ENCODE measurements around the gene BAIAP3.

The BAIAP3 gene

GRCh38 chr16:1334739-1335138, 1.3 kb downstream of the BAIAP3 start:
- DNase-seq (ENCODE audit: low spot score) = no peak

GRCh38 chr16:1335211-1335971, 1.9 kb downstream of the BAIAP3 start:
- no peak for DNase-seq (ENCODE audit: low spot score)

DNA sequence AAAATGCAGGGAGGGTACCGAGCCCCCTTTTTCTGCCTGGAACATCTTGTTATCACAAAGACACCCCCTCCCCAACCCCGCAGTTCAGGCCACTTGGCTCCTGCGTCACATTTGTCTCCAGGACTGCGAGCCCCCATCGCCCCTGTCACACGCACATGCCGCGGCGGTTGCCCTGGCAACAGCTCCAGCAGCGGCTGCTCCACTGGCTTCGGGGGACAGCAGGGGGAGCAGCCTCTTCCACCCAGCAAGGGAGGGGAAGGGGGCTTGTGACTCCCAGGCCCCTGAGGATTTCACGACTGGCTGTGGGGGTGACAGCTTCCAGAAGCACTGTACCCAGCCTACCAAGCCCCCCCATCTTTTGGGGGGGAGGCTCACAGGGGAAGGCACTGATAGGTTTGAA, 2.6 kb downstream of the BAIAP3 start:
- DNase-seq (ENCODE audit: low spot score) = no peak

GRCh38 chr16:1336619-1337018, 3.2 kb downstream of the BAIAP3 start:
- no peak for DNase-seq (ENCODE audit: low spot score)

DNA sequence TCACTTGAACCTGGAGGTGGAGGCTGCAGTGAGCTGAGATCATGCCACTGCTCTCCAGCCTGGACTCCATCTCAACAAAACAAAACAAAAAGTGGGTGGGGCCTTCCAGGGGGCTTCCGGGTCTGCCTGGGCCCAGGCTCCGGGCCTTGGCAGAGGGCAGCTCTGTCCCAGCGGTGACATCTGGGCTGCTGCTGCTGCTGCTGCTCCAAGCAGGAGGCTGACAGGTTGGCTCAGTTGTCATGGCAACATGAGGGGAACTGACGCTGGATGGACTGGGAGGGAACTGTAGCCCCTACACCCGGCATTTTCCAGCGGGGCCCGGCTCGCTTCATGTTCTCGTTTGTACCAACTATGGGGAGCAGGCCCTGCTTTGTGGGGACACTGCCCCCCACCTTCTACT, 4.0 kb downstream of the BAIAP3 start:
- no peak for DNase-seq (ENCODE audit: low spot score)

DNA sequence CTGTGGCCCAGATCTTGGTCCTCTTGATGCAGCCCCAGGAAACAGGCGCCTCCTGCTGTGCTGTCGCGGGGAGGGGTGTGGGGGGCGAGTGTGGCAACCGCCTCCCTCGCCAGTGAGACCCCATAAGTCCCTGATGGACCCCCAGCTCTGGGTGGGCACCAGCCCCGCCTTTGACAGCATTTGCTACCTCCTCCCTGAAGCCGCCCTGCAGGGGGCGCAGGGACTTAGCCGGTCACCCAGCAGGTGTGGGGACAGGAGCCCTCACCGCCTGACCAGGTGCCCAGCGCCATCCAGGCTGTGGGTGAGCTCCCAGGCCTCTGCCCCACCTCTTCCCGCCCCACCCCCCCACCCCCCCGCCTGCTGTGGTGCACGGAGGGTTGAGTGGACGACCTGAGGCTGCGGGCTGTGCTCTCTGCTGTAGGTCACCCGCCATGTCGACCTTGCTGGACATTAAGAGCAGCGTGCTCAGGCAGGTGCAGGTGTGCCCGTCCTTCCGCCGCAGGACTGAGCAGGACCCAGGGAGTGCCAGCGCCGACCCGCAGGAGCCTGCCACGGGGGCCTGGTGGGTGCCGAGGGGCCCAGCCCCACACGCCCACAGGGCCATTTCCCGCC, 4.8 kb downstream of the BAIAP3 start:
- no peak for DNase-seq (ENCODE audit: low spot score)

DNA sequence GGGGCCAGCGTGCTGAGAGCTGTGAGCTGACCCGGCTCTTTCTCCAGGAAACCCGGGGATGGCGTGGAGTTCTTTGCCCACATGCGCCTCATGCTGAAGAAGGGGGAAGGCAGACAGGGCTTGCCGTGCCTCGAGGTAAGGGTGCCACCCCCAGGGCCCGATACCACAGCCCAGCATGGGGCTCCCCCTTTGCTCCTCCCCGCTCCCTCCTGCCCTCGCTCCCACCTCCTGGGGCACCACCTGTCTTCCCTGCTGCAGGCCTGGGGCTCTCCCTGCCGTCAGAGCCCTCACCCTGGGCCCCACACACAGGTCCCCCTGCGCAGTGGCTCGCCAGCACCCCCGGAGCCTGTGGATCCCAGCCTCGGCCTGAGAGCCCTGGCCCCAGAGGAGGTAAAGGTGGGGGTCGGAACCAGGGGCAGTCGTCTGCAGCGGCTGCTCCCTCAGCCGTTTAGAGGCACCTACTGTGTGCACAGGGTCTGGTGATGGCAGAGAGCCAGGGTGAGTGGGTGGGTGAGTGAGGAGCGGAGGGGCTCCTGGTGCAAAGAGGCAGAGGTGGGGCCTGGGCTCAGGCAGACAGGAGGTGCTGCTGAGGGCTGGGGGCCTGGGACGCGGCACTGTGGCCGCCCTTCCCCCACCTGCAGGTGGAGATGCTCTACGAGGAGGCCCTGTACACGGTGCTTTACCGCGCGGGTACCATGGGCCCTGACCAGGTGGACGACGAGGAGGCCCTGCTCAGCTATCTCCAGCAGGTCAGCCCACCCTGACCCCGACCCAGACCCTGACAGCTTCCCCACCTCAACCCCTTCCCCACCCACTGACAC, 5.6 kb downstream of the BAIAP3 start:
- DNase-seq (ENCODE audit: low spot score) = no peak

- no peak for DNase-seq (ENCODE audit: low spot score)
These were observed 7.5 kb downstream of the BAIAP3 start for GRCh38 chr16:1340730-1341494.

GRCh38 chr16:1341495-1342420, 8.3 kb downstream of the BAIAP3 start:
- no peak for DNase-seq (ENCODE audit: low spot score)

DNA sequence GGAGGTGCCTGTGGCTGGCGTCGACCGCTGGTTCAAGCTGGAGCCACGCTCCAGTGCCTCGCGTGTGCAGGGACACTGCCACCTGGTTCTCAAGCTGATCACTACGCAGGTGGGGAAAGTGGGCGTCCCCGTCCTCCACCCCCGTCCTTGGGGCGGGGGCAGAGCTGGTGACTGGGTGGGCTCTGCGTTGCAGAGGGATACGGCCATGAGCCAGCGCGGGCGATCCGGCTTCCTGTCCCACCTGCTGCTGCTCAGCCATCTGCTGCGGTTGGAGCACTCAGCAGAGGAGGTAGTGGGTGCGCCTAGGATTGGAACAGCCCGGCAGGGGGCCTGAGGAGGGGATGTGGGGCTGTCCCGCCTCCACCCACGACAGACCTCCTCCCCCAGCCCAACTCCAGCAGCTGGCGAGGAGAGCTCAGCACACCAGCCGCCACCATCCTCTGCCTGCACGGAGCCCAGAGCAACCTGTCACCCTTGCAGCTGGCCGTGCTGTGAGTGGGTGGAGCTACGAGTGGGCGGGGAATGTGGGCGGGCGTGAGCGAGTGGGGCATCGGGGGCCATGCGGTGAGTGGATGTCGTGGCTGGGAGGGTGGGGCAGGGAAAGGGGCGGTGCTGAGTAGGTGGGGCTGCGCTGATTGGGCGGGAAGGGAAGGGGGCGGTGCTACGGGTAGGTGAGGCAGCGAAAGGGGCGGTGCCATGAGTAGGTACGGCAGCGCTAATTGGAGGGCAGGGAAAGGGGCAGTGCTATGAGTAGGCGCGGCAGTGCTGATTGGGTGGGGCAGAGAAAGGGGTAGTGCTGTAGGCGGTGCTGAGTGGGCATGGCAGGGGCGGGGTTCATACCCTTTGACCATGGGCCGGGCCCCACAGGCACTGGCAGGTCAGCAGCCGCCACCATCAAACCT, 9.3 kb downstream of the BAIAP3 start:
- DNase-seq (ENCODE audit: low spot score) = peak; percentile 90

DNA sequence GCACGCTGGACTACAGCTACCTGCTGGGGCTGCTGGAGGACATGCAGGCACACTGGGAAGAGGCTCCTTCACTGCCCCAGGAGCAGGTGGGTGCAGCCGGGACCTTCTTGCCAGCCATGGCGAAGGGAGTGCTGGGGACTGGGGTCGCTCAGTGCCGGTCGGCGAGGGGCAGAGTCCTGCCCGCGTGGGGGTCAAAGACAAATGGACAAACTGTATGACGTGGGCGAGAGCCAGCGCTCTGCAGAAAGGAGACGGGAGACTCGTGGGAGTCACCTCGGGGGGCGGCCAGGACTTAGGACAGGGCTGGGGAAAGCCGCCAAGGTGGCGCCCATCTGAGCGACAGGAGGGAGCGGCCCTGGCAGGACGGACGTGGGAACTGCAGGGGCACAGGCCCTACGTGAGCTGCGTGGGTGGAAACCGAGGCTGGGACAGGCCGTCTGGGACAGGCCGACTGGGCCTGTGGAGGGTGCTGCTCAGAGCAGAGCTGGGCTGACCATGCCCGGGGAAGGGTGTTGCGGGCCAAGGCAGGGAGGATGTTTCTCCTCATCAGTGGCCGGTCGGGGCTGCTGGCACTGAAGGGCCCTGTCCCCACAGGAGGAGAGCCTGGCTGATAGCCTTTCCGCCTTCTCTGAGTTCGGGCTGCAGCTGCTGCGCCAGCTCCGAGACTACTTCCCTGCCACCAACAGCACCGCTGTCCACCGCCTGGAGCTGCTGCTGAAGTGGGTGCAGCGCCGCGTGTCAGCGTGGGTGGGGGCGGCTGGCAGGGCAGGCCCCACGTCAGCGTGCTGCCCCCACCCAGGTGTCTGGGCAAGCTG, 10.2 kb downstream of the BAIAP3 start:
- DNase-seq (ENCODE audit: low spot score) = no peak

DNA sequence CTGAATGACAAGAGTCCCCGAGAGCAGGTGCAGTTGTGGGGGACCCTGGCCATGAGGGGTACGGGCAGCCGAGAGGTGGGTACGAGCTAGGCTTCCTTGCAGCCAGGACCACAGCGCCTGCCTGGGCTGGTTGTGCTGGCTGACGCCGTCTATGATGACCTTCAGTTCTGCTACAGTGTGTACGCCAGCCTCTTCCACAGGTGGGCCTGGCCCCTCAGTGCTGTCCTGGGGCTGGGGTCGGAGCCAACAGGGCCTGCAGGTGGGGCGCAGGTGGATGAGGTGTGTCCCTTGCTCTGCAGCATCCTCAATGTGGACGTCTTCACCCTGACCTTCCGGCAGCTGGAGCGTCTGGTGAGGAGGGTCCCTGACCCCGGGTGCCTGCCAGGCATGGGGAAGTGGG, 11.1 kb downstream of the BAIAP3 start:
- no peak for DNase-seq (ENCODE audit: low spot score)

- DNase-seq (ENCODE audit: low spot score) = no peak
These were observed 11.6 kb downstream of the BAIAP3 start for GRCh38 chr16:1345087-1345486.

- no peak for DNase-seq (ENCODE audit: low spot score)
These were observed 12.4 kb downstream of the BAIAP3 start for GRCh38 chr16:1345651-1346421.

DNA sequence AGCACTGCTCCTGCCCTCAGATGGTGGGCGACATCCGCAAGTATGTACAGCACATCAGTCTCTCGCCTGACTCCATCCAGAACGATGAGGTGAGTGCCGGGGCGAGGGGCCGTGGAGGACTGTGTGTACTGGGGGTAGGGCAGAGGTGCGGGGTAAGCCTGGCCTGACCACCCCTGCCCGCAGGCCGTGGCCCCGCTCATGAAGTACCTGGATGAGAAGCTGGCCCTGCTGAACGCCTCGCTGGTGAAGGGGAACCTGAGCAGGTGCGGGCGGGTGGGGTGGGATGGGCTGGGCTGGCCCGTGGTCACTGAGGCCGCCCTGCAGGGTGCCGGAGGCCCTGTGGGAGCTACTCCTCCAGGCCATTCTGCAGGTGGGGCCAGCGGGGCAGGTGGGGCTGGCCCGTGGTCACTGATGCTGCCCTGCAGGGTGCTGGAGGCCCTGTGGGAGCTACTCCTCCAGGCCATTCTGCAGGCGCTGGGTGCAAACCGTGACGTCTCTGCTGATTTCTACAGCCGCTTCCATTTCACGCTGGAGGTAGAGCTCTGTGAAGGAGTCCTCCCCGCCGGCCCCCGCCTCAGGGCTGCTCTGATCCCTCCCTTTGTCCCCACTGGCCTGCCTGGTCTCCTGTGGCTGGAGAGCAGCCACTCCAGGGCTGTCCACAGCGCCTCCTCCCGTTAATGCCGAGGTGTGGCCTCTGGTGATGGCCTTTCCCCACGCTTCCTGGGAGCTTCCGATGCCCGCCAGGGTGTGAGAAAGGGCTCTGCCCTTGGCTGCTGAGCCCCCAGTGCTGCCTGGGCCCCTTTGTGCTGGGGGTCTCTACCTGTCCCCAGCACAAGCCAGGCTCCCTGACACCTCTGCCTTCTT, 13.2 kb downstream of the BAIAP3 start:
- no peak for DNase-seq (ENCODE audit: low spot score)

DNA sequence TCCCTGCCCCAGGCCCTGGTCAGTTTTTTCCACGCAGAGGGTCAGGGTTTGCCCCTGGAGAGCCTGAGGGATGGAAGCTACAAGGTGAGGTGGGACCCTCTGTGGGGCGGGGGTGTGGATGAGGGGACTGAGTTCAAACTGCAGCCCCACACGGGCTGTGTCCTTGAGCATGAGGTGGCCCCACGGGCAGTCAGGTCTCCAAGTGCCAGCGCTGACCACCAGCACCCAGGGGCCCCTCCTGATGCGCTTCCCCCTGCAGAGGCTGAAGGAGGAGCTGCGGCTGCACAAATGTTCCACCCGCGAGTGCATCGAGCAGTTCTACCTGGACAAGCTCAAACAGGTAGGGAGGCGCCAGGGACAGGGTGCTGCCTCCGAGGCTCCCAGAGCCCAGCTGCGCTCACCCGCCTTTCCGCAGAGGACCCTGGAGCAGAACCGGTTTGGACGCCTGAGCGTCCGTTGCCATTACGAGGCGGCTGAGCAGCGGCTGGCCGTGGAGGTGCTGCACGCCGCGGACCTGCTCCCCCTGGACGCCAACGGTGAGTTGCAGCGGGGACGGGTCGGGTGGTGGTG, 13.9 kb downstream of the BAIAP3 start:
- DNase-seq (ENCODE audit: low spot score) = no peak

GRCh38 chr16:1347962-1348361, 14.5 kb downstream of the BAIAP3 start:
- no peak for DNase-seq (ENCODE audit: low spot score)

Data from GM03348 (cell line).